Measurements from ENCODE around the gene TAPBPL.
A peak's percentile ranks its signal among the peaks of the same experiment; 100 is the strongest.
"Not testable (repeated sequence)": the region's sequence is repeated elsewhere in the genome, so short reads cannot be mapped to it uniquely, and the experiment has no call there.

Gene TAPBPL

GRCh38 chr12:6493497-6494257, 41.8 kb downstream of the TAPBPL start, which contains the start of gene NCAPD2:
TSS of gene NCAPD2 (plus strand) at chr12:6494102. CDS start at chr12:6495099, 997 bp downstream.
- in situ Hi-C loops (cut with HindIII; ENCODE audit: low pct_unique_long_range_greater_than_20kb, low sequenced_read_pairs) = no loop called here
- TF ChIP-seq JUND (IDR thresholded peaks at IDR 0.05; ENCODE audit: low read depth) = no peak

GRCh38 chr12:6494258-6494743, 42.5 kb downstream of the TAPBPL start:
- DNase-seq (ENCODE audit: low read depth in 1 of 2, low spot score in 1 of 2) = no peak
- in situ Hi-C loops (cut with HindIII; ENCODE audit: low pct_unique_long_range_greater_than_20kb, low sequenced_read_pairs) = no loop called here
- TF ChIP-seq JUND (IDR thresholded peaks at IDR 0.05; ENCODE audit: low read depth) = no peak

More at GRCh38 chr12:6493497-6494257, 41.8 kb downstream of the TAPBPL start, which contains the start of gene NCAPD2:
- DNase-seq (ENCODE audit: low read depth in 1 of 2, low spot score in 1 of 2) = peak; percentile 53 to 93

- no peak for TF ChIP-seq JUND (IDR thresholded peaks at IDR 0.05; ENCODE audit: low read depth)
- in situ Hi-C loops (cut with HindIII; ENCODE audit: low pct_unique_long_range_greater_than_20kb, low sequenced_read_pairs) = no loop called here
- DNase-seq (ENCODE audit: low read depth in 1 of 2, low spot score in 1 of 2) = no peak
Observed at GRCh38 chr12:6494968-6495367, 43.1 kb downstream of the TAPBPL start.

- in situ Hi-C loops (cut with HindIII; ENCODE audit: low pct_unique_long_range_greater_than_20kb, low sequenced_read_pairs) = not testable (repeated sequence)
Observed at GRCh38 chr12:6497291-6497690, 45.4 kb downstream of the TAPBPL start.

GRCh38 chr12:6500466-6500865, 48.6 kb downstream of the TAPBPL start:
- DNase-seq (ENCODE audit: low read depth in 1 of 2, low spot score in 1 of 2) = no peak
- TF ChIP-seq JUND (IDR thresholded peaks at IDR 0.05; ENCODE audit: low read depth) = no peak
- in situ Hi-C loops (cut with HindIII; ENCODE audit: low pct_unique_long_range_greater_than_20kb, low sequenced_read_pairs) = no loop called here

More at GRCh38 chr12:6497291-6497690, 45.4 kb downstream of the TAPBPL start:
- not testable (repeated sequence) for DNase-seq (ENCODE audit: low read depth in 1 of 2, low spot score in 1 of 2)

- in situ Hi-C loops (cut with HindIII; ENCODE audit: low pct_unique_long_range_greater_than_20kb, low sequenced_read_pairs) = no loop called here
- no peak for TF ChIP-seq JUND (IDR thresholded peaks at IDR 0.05; ENCODE audit: low read depth)
- no peak for DNase-seq (ENCODE audit: low read depth in 1 of 2, low spot score in 1 of 2)
Observed at GRCh38 chr12:6507102-6507998, 55.5 kb downstream of the TAPBPL start.

- DNase-seq (ENCODE audit: low read depth in 1 of 2, low spot score in 1 of 2) = no peak
- in situ Hi-C loops (cut with HindIII; ENCODE audit: low pct_unique_long_range_greater_than_20kb, low sequenced_read_pairs) = no loop called here
- TF ChIP-seq JUND (IDR thresholded peaks at IDR 0.05; ENCODE audit: low read depth) = no peak
Observed at GRCh38 chr12:6508087-6508486, 56.2 kb downstream of the TAPBPL start.

Measured in T47D (cell line).